Measurements from ENCODE around the gene RAB35.

Gene RAB35

DNA sequence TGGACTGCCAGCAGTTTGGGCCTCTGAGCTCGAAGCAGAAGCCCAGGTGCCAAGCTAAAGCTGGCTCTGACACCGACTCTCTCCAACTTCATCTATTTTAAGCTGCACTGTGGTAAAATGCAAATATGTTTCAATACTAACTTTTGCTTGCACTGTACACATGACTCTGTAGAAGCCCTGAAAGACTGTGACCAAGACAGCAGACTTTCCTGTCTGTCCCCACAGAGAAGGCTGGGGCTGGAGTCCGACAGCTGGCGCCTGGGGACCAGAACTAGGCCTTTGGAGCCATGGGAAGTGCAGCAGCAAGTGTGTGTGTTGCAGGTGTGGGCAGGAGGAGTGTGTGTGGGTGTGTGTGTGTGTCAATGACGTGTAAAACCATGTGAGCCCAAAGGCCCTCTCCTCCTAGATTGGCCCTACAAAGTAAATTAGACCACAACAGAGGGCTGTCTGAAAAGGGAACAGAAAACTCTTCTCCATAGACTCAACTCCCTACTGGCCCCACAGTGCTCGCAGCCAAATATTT, 16.4 kb upstream of the RAB35 start:
- DNase-seq (ENCODE audit: low spot score), result no peak

DNA sequence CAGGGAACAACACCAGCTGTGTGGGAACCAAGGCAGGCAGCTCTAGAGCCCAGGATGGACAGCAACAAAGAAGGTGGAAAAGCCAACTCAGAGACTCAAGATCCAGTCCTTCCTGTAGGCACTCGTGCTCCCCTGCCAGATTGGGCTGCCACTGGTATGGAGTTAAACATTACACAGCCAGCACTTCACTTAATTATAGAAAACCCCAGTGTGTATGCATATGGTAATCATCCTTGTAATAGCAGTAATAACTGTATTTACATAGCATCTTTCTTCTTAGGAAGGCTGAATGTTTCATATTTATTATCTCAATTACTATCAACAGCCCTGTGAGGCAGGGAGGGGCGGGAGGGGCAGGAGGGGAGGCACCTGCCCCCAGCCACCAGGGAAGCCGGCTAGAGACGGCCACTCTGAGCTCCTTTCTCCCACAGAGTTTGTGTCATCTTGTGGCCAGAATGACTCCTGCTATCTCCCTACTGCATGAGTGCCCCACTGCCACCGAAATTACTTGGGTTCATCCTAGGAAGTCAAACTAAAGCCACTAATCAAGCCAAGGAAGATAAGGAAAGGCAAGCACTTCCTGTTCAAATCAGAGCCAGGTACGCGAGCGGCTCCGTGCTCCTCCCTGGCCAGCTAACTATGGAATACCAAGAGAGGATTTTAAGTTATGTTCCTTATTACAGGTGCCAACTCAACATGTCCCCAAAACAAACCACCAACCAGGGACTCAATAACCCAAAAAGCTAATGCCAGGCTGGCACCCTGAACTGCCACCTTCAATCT, 15.7 kb upstream of the RAB35 start:
- DNase-seq (ENCODE audit: low spot score), result no peak

DNA sequence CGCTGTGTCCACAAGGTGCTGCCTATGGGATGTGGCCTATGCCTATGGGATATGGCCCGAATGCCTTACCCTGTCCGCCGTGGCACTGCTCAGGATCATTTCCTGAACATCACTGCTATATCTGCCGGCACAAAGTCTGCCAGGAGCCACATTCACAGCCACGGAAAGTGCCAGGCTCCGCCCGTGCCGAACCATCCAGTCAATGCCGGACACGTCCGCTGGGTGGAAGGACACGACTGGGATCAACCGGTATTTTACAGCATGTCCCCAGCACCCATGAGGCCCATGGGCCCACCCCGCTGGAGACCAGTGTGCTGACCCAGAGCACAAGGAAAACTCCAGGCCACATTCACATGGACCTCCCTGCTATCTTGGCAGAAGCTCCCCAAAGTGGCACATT, 14.6 kb upstream of the RAB35 start:
- DNase-seq (ENCODE audit: low spot score), result no peak

DNA sequence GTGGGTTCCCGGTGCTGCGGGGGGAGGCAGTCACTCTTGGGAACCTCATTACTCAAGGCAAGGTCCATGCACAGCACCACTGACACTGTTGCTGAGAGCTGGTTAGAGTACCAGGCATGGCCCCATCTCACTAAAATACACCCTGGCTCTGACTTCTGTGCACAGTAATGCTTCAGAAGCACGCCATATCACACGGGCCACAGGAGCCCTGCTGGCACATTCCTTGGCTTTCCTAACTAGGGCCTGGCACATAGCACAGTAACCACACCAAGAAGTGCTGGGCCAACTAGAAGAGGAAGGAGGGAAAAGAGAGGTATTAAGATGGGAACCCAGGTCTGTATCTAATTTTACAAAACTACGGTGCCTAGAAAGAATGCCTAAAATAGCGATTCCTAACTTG, 13.5 kb upstream of the RAB35 start:
- DNase-seq (ENCODE audit: low spot score), result no peak

DNA sequence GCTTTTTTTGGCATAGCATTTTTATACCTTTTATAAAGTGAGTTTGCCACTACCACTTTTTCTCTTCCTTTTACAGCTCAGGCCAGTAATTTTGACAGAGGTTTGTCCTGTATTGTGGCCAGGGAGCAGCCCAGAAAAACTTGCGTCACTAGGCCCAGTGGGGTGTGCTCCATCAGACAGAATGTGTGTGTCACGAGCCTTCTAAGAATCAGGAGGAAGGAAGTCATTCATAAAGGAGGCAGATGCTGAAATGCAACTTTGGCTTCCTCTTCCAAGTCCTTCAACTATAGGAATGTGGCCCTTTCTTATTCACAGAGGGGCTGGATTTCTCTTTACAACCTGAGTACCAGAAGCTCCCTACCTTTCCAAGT, 10.1 kb upstream of the RAB35 start:
- DNase-seq (ENCODE audit: low spot score), result no peak

DNA sequence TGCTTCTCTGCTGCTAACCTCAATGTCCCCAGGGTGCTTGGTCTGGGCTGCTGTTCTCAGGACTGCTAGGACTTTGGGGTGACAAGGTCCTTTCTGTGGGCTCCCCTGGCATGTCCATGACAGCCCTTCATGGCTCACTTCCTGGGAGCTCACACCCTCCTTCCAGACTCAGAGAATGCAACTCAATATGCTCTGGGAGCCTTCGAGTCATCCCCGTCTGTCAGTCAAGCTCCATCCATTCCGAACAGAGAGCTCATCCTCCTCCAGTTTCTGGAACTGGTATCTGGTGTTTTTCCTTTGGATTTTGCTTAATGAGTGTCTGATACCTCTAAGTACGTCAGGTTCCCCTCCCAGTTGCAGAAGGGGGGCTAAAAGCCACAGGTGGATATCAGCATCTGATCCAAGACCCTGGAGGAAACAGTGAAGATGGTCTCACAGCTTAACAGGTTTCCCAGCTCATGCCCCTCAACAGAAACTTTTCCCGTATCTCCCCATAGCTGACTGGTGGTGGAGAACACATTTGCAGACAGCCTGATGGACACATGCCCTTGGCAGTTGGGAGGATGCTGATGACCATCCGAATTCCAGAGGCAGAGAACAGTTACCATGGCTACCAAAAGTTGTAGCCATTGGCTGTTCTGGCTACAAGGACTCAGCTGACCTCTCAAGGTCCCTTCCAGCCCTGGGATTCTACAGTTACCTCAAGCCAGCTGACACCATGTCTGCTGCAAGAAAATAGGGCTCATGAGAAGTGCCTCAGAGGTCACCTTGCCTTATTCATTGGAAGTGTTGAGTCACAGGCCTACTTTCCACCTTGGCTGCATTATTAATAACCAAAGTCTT, 9.5 kb upstream of the RAB35 start:
- no peak for DNase-seq (ENCODE audit: low spot score)

DNA sequence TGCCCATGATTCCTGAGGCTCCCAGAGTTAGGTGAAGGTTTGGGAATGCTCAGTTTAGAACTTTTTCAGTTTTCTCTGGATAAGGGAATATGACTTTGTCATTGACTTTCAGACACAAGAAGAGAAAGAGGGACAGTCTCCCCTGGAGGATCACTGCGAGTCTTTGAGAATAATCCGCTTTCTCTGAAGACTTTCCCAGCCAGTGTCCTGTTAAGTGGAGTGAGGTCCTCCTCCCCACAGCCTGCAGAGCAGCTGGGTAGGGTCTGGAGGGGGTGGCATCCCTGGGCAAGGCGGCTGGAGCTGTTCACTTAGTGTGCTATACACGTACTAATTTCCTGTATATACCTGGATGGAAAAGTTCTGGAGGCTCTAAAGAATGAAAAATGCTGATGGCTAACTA, 8.5 kb upstream of the RAB35 start:
- DNase-seq (ENCODE audit: low spot score), result no peak

DNA sequence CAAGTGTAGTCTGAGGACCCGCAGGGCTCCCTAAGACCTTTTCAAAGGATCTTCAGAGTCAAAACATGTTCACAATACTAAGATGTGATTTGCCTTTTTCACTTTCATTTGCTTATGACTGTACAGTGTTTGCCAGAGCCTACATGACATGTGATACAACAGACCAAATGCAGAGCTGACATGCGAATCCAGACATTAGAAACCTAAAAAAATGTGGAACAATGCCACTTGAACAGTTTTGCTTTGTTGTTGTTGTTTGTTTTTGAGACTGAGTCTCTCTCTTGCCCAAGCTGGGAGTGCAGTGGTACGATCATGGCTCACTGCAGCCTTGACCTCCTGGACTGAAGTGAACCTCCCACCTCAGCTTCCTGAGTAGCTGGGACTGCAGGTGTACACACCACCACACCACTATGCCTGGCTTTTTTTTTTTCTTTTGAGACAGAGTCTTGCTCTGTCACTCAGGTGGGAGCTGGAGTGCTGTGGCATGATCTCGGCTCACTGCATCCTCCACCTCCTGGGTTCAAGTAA, 5.3 kb upstream of the RAB35 start:
- DNase-seq (ENCODE audit: low spot score), result no peak

DNA sequence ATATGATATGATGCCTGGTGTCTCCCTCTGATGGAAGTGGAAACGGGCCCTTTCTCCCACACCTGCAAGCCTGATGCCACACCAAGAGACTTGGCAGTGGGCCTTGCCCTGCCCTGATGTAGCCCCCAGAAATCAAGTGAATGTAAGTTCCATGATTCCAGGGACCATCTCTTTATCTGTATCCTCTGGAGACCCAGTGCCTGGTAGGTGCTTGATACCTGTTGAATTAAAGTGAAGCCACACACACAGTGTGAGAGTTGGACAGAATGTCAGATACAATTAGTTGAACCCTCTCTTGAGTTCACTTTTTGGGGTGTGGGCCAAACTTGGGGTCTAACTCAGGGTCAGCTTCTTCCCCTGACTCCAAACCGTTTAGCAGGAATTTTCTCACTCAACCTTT, 4.8 kb upstream of the RAB35 start:
- DNase-seq (ENCODE audit: low spot score), result no peak

DNA sequence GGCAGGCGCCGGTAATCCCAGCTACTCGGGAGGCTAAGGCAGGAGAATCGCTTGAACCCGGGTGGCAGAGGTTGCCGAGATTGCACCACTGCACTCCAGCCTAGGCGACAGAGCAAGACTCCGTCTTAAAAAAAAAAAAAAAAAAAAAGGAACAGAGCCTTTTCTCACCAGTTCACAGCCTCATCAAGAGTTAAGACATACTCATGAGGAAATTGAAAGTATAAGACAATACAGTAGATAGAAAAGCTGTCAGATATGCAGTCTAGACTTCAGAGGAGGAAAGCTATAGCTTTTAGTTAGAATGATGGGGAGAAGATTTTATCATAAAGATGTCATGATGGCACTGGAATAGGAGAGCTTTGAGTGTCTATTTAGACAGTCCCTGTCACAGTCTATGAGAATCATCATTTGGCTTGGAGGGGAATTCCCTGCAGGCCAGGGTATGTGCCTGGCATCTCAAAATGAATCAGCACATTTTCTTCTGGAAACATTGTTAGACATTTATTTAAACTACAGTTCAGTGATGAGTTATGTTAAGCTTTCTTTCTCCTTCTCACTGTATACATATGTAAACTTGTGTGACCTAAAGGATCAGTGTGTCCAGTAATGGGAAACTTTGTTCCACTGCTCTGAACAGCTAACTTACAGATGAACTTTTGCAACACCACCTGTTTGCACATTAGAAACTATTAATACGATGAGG, 2.9 kb upstream of the RAB35 start:
- DNase-seq (ENCODE audit: low spot score), result peak; percentile 6

DNA sequence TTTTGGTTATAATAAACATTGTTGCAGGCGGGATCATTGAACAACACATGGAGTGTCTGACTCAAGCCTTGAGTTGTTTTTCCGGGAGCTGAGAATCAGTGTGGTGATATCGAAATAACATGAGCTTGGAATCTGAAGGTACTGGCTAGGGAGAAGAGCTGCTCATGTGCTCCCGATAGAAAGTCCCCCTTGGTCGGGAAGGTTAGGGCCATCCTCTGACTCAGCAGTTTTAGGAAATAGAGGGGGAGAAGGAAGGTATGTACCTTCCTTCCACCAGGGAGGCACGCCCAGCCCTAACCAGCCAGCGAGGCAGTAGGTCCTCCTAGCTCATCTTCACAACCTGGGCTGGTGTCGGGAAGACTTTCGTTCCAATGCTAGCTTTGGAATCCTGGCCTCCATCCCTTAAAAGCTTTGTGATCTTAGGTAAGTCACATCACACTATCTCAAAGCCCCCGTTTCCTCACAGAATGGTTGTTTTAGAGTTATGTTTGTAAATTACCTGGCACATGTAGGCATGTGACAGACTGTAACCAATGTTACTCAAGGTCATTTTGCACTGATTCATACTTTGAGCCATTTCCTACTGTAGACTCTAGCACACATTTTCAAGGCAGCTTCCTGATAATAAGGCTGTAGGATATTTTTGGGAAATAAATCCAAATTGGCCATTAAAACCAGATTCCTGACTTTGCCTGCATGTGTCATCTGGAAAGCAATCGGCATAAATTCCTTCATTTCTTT, 1.9 kb upstream of the RAB35 start:
- no peak for DNase-seq (ENCODE audit: low spot score)

DNA sequence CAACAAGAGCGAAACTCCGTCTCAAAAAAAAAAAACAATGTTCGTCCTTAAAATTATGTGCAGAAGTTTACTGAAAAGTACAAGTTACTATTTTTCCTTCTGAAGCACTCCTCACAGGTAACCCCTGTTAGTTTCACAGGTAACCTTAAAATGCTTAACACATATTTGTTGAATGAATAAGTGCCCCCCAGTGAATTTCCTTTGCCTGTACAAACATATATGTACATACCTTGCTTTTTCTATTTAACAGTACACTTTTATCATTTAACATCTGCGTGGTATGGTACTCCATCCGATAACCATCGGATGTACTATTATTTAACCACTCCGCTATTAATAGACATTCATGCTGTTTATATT, 1.4 kb upstream of the RAB35 start:
- DNase-seq (ENCODE audit: low spot score), result no peak

DNA sequence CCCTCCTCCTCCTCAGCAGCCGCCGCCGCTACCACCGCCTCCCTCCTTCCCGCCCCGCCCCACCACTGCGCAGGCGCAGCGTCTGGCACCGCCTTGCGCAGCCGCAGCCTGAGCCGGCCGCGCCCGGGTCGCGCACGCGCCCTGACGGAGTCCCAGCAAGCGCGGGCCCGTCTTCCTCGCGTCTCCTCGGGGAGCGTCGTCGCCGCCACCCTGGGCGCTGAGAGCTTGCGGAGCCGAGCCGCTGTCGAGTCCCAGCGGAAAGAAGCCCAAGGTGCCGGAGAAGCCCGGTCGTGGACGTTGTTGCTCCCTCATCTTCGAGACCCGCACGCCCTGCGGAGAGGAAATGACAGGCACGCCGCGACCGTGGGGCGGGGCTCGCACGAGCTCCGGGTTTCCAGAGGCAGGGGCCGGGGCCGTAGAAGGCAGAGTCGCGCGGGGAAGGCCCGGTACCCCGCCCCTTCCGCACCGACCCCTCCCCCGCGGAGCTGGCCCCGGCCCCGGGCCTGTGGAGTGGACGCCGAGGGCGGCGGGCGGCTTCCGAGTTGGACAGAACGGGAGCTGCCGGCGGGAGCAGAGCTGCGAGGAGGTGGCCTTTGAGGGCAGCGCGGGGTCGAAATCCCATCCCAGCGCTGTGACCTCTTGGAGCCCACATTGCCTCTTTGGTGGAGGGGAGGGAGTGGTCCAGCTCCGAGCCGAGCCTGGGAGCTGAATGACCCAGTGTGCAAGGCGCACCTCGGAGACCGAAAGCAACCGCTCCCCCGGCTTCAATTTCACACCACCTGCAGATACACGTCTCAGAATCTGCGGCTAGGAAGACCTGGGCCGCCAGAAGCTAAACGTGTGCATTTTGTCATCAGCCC, 469 bp upstream of the RAB35 start:
- peak; percentile 94 for DNase-seq (ENCODE audit: low spot score)

DNA sequence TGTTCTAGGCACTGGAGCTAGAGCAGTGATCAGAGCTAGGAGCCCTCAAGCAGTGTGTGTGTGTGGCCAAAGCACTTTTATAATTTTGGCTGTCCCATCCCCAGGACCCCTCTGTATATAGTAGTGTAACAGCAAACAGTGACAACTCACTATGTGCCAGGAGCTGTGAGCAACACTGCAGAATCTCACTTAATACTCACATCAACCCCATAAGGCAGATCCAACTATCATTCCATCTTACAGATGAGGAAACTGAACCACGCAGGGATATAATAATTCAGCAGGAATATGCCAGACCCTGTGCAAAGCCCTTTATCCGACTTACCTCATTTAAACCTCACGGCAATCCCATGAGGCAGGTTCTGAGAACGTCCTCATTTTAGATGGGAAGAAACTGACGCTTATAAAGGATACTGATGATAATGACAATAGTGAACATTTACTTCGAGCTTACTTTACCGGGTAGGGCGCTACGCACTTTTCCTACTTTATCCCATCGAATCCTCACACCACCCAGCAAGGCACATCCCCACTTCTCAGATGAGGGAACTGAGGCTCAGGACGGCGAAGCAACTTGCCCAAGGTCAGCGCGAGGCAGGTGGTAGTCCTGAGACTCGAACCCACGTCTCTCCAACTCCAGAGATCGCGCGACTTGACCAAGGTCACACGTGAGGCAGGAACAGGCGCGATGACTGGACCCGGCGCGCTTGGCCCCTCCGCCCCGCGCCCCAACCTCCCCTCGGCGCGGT, 687 bp downstream of the RAB35 start:
- DNase-seq (ENCODE audit: low spot score), result peak; percentile 22

DNA sequence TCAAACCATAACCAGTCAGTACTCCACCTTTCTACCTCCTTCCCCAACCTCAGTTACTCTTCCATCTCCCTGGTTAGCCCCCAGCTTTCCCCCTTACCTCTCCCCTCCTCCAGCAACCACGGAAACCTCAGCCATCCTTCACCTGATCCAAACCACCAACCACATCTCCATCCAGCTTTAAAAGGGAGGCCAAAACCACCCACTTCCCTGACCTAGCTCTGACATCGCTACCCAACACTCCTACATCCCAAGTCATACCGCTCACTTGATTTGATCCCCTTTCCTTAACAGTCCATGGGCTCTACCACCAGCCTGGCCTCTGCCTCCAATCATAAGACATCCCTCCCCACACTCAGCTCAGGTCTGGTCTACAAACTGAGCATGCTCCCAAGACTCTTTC, 1.5 kb downstream of the RAB35 start:
- DNase-seq (ENCODE audit: low spot score), result no peak

DNA sequence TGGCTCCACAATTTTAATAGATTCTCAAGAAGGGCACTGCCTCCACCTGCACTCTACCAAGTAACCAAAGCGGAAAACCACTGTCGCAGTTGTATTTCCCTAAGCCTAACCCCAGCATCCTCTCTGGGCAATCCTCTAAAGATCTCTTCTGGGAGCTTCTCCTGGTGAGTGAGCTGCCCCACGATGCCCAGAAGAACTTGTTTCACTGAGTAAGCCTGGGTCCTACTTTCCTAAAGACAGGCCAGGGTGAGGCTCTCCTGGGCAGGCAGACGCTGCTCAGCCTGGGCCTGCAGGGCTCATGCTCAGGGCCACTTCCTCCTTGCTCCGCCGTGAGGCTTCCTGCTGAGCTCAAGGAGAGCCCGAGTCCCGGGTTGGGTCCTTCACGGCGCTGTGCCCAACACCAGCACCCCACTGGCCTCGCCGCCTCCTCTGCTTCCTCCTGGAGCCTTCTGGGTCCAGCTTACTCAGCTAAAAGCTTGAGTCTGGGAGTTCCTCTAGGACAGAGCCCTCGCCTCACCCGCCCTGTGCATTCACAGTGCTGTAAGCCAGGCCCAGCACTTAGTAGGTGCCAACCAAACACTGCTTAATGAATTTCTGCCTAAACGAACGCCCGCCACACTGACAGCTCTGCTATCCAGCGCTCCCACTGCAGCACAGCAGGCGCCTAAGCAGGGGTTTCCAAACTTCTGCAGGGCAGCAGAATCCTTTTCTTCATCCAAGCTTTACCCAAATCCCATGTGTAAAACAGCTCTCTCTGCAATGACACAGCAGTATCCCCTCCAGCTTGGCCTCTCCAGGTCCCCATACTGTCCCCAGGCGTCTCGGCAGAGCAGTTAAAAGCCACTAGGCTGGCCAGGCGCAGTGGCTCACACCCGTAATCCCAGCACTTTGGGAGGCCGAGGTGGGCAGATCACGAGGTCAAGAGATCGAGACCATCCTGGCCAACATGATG, 5.7 kb downstream of the RAB35 start:
- no peak for DNase-seq (ENCODE audit: low spot score)

DNA sequence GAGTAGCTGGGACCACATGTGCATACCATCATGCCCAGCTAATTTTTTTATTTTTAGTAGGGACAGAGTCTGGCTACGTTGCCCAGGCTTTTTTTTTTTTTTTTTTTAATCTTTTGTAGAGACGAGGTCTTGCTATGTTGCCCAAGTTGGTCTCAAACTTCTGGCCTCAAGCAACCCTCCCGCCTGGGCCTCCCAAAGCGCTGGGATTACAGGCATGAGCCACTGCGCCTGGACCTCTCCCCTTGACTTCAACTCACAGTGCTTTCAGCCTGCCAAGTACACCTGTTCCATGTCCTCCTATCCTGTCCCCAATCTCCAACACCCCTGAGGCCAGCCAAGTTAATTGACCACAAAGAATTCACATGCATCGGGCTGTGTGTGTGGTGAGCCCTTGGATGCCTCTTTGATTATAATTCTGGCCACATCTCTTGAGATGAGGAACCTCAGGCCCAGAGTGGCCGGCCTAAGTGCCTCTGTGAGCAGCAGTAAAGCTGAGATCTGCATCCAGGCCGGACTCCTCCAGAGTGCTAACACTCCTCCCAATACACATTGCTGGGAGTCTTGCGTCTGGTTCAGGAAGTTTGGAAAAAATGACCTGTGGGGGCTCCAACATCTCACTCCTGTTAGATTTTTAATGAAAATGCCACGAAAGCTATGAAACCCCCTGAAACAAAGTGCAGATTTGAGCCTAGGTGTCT, 6.8 kb downstream of the RAB35 start:
- DNase-seq (ENCODE audit: low spot score), result no peak

DNA sequence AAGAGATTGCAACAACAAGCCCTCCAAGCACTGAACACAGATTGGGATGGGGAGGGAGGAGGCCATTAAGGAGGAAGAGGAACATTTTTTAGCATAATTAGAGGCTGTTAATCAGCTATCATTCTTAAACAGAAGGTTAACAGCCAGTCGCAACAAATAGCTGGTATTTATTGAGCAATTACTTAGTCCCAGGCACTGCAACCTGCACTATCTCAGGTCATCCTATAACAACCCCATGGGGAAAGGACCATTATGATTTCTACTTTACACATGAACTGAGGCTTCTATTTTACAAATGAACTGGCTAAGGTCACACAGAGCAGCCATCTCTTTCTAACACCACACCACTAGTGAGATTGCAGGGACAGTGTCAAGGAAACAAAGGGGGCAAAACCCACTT, 10.4 kb downstream of the RAB35 start:
- no peak for DNase-seq (ENCODE audit: low spot score)
